Measurements from ENCODE around the gene LPP. TPM values are rescaled to one million over a fixed set of nuclear protein-coding genes. Genes with fewer than 3 reads are reported as not detected.
A peak's percentile ranks its signal among the peaks of the same experiment; 100 is the strongest.

LPP gene
- total and polyA plus RNA-seq, 2 of the 13 experiments (the other 11 are each of a cell fraction or from before 2014, with no cell fraction given), result 19.2 to 29.9 TPM

DNA sequence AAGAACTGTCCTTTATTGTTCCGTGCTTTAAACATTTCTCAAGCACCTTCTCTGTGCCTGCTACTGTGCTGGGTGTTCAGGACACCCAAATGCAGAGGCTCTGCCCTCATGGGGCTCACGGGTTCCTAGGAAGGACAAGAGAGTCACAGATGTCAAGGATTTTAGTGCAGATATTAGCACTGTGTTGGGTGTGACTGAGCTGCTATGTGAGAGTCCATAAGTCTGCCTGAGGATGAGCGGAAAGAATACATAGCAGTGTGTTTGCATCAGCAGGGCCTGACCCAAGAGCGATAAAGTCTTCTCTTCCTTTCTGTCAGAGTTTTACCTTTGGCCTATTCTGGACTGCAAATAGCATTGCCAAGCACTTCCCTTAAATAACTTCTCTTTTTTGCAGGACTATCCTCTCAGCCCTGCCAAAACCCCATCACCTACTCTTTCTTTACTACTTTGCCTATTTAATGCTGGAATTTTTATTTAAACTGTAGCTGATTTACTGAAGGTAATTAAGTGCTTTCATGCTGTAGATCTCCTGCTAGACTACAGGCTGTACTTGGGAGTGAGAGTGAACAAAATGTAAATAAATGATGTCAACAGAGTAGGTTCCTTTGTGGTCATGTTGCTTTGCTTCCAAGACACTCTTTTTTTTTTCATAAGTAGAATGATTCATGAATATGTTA, 558.4 kb downstream of the LPP start (continued):
- TF ChIP-seq ZNF749 (CRISPR knock-in tag; IDR thresholded peaks at IDR 0.05; ENCODE audit: borderline replicate concordance), result no peak
- TF ChIP-seq NFE2L2 (IDR thresholded peaks at IDR 0.05; ENCODE audit: low read length), result no peak
- no peak for TF ChIP-seq TEAD2 (CRISPR knock-in tag; IDR thresholded peaks at IDR 0.05)
- no peak for TF ChIP-seq SAFB2 (CRISPR knock-in tag; IDR thresholded peaks at IDR 0.05; ENCODE audit: borderline replicate concordance, low read depth)
- no peak for TF ChIP-seq ZMAT3 (CRISPR knock-in tag; conservative IDR thresholded peaks at IDR 0.05)
- no peak for TF ChIP-seq SNRNP70 (IDR thresholded peaks at IDR 0.05; ENCODE audit: low read depth, low read length)
- TF ChIP-seq ZNF878 (CRISPR knock-in tag; IDR thresholded peaks at IDR 0.05), result peak; percentile 54; the same call in 1 of the 2 replicates
- peak; percentile 68; the same call in 1 of the 2 replicates for TF ChIP-seq JUND (CRISPR knock-in tag; IDR thresholded peaks at IDR 0.05)
- TF ChIP-seq ZNF850 (CRISPR knock-in tag; conservative IDR thresholded peaks at IDR 0.05), result no peak
- no peak for TF ChIP-seq ZFP37 (CRISPR knock-in tag; IDR thresholded peaks at IDR 0.05; ENCODE audit: borderline replicate concordance)
- no peak for TF ChIP-seq ARNTL (CRISPR knock-in tag; IDR thresholded peaks at IDR 0.05)
- TF ChIP-seq SP140L (CRISPR knock-in tag; IDR thresholded peaks at IDR 0.05; ENCODE audit: borderline replicate concordance), result no peak
- no peak for TF ChIP-seq KDM5B (CRISPR knock-in tag; IDR thresholded peaks at IDR 0.05; ENCODE audit: borderline replicate concordance)
- TF ChIP-seq, protein P1, sequence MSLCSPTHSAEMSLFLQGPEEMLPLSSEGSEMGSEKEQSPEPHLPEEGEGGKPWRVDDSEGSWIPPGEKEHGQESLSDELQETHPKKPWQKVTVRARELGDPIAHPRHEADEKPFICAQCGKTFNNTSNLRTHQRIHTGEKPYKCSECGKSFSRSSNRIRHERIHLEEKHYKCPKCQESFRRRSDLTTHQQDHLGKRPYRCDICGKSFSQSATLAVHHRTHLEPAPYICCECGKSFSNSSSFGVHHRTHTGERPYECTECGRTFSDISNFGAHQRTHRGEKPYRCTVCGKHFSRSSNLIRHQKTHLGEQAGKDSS (CRISPR knock-in tag; IDR thresholded peaks at IDR 0.05; ENCODE audit: borderline replicate concordance, low read depth), result no peak
- no peak for TF ChIP-seq HOXD1 (CRISPR knock-in tag; IDR thresholded peaks at IDR 0.05)
- TF ChIP-seq ZEB1 (IDR thresholded peaks at IDR 0.05; ENCODE audit: insufficient replicate concordance, low read depth), result no peak
- peak; percentile 57; the same call in 1 of the 2 replicates for TF ChIP-seq FOXJ3 (CRISPR knock-in tag; IDR thresholded peaks at IDR 0.05; ENCODE audit: borderline replicate concordance)
- TF ChIP-seq NFIB (CRISPR knock-in tag; IDR thresholded peaks at IDR 0.05; ENCODE audit: borderline replicate concordance), result no peak
- TF ChIP-seq AGO2 (optimal IDR thresholded peaks at IDR 0.05; ENCODE audit: low read depth, low read length), result no peak
- no peak for TF ChIP-seq GZF1 (CRISPR knock-in tag; IDR thresholded peaks at IDR 0.05)
- TF ChIP-seq TBP (CRISPR knock-in tag; IDR thresholded peaks at IDR 0.05), result no peak
- TF ChIP-seq PHF5A (CRISPR knock-in tag; IDR thresholded peaks at IDR 0.05; ENCODE audit: low read depth, unreplicated experiment), result peak; percentile 62
- no peak for TF ChIP-seq RELA (CRISPR knock-in tag; IDR thresholded peaks at IDR 0.05)
- TF ChIP-seq ZNF224 (CRISPR knock-in tag; IDR thresholded peaks at IDR 0.05), result no peak
- TF ChIP-seq ZSCAN12 (CRISPR knock-in tag; IDR thresholded peaks at IDR 0.05), result no peak
- no peak for TF ChIP-seq ZNF780A (CRISPR knock-in tag; IDR thresholded peaks at IDR 0.05)
- no peak for TF ChIP-seq ZNF720 (CRISPR knock-in tag; IDR thresholded peaks at IDR 0.05)
- no peak for TF ChIP-seq ZNF747 (CRISPR knock-in tag; IDR thresholded peaks at IDR 0.05; ENCODE audit: borderline replicate concordance)
- no peak for TF ChIP-seq ZNF782 (CRISPR knock-in tag; IDR thresholded peaks at IDR 0.05; ENCODE audit: borderline replicate concordance)
- no peak for TF ChIP-seq SIX4 (CRISPR knock-in tag; IDR thresholded peaks at IDR 0.05)
- no peak for TF ChIP-seq AGO1 (IDR thresholded peaks at IDR 0.05; ENCODE audit: low read depth, low read length, poor library complexity, severe bottlenecking)
- TF ChIP-seq KLF13 (CRISPR knock-in tag; IDR thresholded peaks at IDR 0.05), result no peak
- no peak for TF ChIP-seq ATM (IDR thresholded peaks at IDR 0.05; ENCODE audit: borderline replicate concordance)
- no peak for TF ChIP-seq TCF7L2 (IDR thresholded peaks at IDR 0.05; ENCODE audit: low read depth, low read length)
- no peak for TF ChIP-seq GLI4 (CRISPR knock-in tag; IDR thresholded peaks at IDR 0.05; ENCODE audit: borderline replicate concordance)
